Activated effector memory CD4-positive, alpha-beta T cell treated with Interleukin-2 at 50 U/mL for 16 hours (primary cell): ENCODE results near the gene TAS2R41.

Experiments
- DNase-seq: peaks from one replicate; pipeline ENCODE4 v3.0.0-alpha.2; 2020

Gene TAS2R41, protein sequence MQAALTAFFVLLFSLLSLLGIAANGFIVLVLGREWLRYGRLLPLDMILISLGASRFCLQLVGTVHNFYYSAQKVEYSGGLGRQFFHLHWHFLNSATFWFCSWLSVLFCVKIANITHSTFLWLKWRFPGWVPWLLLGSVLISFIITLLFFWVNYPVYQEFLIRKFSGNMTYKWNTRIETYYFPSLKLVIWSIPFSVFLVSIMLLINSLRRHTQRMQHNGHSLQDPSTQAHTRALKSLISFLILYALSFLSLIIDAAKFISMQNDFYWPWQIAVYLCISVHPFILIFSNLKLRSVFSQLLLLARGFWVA

DNA sequence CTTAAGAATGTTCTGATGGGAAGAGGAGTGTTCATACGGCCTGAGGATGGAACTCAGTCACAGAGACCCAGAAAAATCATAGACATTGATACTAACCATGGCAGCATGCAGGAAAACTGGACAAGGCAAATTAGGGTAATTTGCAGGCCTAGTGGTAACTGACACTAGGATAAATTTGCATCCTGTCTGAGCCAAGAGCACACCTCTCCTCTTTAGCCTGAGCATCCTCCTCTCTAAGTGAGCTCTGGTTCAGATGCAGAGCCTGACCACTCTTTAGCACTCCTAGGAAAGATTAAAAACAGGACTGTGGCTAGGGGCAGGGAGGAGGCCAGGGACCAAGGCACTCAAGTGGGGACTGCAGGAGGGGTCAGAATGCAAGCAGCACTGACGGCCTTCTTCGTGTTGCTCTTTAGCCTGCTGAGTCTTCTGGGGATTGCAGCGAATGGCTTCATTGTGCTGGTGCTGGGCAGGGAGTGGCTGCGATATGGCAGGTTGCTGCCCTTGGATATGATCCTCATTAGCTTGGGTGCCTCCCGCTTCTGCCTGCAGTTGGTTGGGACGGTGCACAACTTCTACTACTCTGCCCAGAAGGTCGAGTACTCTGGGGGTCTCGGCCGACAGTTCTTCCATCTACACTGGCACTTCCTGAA is at the start of gene TAS2R41:
TAS2R41 (plus strand) TSS at position 373 of the 650 bp plus-strand sequence; CDS start at position 373, 0 bp downstream.
- no peak for DNase-seq

DNA sequence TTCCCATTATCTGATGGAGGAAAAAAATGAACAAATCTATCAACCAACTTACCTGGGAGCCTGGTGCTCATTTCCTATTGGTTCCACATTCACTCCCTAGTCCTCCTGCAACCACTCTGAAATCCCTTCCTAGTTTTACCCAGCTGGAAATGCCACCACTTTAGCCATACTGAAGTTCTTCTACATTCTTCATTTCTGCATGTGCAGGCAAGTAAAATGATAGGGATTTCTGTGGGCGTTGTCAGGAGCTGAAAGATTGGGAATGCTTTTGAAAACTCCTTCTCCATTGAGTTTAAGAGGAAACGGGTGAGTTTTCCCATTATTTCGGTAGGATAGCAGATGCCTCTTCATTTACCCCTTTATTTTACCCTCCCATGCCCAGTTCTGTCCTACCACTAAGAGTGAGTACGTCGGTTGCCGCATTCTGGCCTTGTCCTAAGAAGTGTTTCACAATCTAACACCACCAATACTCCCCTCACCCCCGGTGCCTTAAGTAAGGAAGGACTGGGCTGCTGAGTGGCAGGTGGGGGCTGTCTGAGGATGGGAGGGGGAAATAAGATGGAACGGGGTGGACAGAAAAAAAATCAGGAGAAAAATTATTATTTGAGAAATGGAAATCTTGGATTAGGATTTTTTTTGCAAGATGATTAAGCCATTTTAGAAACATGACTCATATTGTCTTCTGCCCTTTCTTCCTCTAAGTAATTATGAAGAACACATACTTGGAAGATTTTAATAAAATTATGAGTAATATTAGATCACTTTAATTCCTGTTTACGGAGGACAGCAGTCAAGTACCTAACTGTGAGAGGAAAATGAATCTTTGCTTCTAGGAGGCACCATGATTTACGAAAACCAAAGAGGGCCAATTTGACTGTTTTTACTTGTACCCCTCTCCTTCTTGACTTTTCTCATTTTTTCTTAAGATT is 47.6 kb upstream of the TAS2R41 start:
- no peak for DNase-seq

- DNase-seq, result no peak
Observed at GRCh38 chr7:143431109-143431508, 46.6 kb upstream of the TAS2R41 start.

DNA sequence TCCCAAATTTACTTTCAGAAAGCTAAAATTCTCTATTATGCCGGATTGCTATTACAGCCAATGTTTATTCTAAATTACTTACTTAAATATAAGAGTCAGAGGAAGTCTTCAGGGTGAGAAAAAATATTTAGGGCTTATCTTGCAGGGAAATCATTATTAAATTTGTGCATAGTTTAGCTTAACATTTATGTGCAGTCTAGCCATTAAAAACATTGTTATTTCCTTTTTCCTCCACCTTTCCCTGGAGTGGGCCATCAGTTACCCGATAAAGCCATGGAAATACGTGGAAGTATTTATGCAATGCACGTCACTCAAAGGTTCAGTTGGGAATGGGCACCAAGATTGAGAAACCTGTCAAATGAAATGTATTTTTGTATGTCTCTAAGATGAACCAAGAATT is 43.9 kb upstream of the TAS2R41 start:
- no peak for DNase-seq

DNA sequence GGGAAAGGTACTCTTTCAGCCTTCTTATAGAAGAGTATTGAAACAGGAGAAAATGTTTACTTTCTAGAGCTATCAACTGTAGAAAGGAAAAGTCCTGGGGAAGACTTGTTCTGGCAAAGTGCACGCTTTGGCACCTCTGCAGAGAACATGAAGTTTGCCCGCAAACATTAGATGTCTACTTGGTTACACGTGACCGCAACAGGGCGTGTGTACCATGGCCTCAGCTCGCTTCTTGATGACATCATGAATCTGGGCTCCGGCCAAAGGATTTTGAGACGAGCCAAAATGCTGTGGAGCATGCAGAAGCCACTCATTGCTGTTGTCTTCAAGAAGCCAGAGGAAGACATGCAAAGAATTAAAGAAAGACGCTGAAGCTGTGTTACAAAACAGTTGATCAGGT is 43.0 kb upstream of the TAS2R41 start:
- no peak for DNase-seq

- DNase-seq, result no peak
Observed at GRCh38 chr7:143435266-143435665, 42.4 kb upstream of the TAS2R41 start.

- no peak for DNase-seq
Observed at GRCh38 chr7:143436325-143436946, 41.2 kb upstream of the TAS2R41 start.

- DNase-seq, result no peak
Observed at GRCh38 chr7:143437578-143437977, 40.1 kb upstream of the TAS2R41 start.

DNA sequence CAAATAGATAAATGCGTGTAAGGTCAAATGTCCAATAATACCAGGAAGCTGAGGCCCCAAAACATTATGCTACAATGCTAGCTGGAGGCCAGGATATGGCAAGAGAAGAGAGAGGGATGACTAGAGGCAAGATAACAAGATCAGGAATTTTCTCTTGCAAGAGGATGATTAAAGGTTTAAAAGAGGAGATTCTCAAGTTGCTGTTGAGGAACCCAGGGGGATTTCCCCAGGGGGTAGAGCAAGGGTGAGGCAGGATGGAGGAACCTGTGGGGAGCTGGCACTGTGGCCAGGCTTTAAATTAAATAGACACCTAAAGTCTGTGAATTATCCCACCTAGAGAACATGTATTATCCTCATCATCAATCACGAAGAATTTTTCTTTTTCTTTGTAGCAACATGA is 37.8 kb upstream of the TAS2R41 start:
- no peak for DNase-seq

DNA sequence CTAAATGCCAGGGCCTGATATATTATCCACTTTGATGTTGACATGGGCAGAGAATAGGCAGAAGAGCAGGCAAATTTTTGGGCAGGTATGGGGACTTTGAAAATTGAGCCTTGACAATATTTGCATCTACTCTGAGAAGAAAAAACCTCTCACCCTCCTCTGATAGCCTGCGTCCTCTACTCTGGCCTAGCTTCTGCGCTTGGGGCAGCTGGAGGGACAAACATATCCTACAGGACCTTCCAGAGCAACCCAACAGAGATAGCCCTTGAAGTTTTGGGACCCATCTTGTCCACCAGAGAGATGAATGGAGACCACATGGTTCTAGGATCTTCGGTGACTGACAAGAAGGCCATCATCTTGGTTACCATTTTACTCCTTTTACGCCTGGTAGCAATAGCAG is 34.5 kb upstream of the TAS2R41 start, which contains the start of gene TAS2R60:
TAS2R60 (plus strand) TSS at position 301 of the 400 bp plus-strand sequence; CDS start at position 301, 0 bp downstream.
- DNase-seq, result no peak

- DNase-seq, result no peak
Observed at GRCh38 chr7:143444063-143444782, 33.5 kb upstream of the TAS2R41 start.

- DNase-seq, result no peak
Observed at GRCh38 chr7:143444785-143445184, 32.9 kb upstream of the TAS2R41 start.

GRCh38 chr7:143447466-143447865 is 30.2 kb upstream of the TAS2R41 start:
- no peak for DNase-seq

- no peak for DNase-seq
Observed at GRCh38 chr7:143448429-143448828, 29.2 kb upstream of the TAS2R41 start.

GRCh38 chr7:143449793-143450192 is 27.9 kb upstream of the TAS2R41 start:
- no peak for DNase-seq

- no peak for DNase-seq
Observed at GRCh38 chr7:143451122-143451521, 26.6 kb upstream of the TAS2R41 start.

DNA sequence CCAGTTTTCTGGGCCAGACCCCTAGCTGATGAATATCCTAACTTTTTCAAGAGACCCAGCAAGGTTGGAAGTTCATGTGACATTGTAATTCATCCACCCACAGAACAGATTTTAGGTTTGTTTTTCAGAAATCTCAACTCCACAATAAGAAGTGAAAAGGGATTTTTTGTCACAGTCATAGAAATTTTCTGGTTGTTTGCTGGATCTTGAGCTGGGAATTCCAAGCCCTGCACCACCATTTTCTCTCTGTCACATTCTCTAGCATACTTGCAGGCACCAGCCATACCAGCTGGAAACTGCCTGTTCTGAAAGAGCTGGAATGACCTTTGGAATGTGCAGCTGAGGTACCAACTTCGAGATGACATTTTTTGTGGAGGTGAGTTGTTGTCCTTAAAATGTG is 25.9 kb upstream of the TAS2R41 start:
- no peak for DNase-seq

- no peak for DNase-seq
Observed at GRCh38 chr7:143452495-143452894, 25.2 kb upstream of the TAS2R41 start.

- no peak for DNase-seq
Observed at GRCh38 chr7:143454091-143454680, 23.5 kb upstream of the TAS2R41 start.

DNA sequence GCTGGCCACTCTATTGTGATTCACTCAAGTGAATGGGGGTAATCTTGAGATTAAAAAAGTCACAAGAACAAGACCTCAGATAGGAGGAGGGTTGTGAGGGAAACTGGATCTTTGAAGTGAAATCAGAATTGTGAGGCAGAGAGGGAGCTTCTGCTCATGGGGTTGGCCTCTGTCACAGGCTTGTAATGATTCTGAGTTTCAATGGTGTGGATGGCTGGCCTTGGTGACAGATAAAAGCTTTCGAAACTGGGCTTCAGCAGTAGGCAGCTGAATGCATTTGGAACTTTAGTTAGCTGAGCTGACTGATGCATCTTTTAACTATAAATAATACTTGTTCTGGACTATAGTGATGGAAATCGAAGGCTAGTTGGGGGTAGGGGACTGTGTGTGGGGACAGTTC is 22.2 kb upstream of the TAS2R41 start:
- no peak for DNase-seq

DNA sequence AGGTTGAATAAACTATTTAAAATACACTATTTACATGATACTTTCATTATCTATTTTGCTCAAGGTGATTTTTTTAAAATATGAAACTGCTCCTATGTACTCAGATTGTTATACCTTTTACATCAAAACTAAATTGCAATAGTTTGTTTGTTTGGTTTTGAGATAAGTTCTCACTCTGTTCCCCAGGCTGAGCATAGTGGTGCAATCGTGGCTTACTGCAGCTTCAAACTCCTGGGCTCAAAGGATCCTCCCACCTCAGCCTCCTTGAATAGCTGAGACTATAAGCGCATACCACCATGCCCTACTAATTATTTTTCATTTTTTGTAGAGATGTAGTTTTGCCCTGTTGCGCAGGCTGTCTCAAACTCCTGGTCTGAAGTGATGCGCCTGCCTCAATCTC is 21.7 kb upstream of the TAS2R41 start:
- DNase-seq, result no peak
